ENCODE data around the gene MIB1. TPM values are rescaled to one million over a fixed set of nuclear protein-coding genes. Genes with fewer than 3 reads are reported as not detected.

The MIB1 gene
- total RNA-seq, 1 experiment from 2014 or later = 48.8 TPM

DNA sequence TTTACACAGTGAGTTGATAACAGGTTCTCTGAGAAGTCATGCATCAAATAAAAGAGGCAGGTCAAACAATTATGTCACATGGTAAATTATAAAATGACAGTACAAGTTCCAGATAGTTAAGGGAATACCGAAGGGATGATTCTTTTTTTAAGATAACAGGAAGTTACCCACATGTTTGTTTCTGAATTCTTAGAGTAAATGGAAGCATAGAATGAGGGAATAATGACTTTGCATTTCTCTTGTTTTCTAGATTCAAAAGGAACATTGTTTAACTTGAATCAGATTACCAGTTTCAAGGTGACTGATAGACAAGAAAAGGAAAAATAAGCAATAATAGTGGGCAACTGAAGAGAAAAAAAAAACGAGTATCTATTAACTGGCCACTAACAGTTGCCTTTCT, 124.5 kb downstream of the MIB1 start:
- Histone ChIP-seq H3K23me2 (ENCODE audit: insufficient read length, low read depth, low read length, poor library complexity, severe bottlenecking) (no peaks in the 10 kb centered on the region), H2BK5ac (ENCODE audit: insufficient read length, low read length) (no peak overlapping the region), H3K14ac (ENCODE audit: insufficient read depth, low read length) (no peak overlapping the region), H3K79me1 (ENCODE audit: insufficient read depth, low read depth, low read length, poor library complexity, severe bottlenecking) (no peaks in the 10 kb centered on the region), H3T11ph (ENCODE audit: low read length) (no peak overlapping the region), H3K27me3 (ENCODE audit: insufficient read depth, low read length) (no peaks in the 10 kb centered on the region), H4K20me1 (ENCODE audit: control insufficient read depth, insufficient read depth, insufficient read length) (no peaks in the 10 kb centered on the region), H3K4ac (ENCODE audit: low read depth, low read length) (no peak overlapping the region), H3K4me1 (ENCODE audit: insufficient read depth, low read length) (no peaks in the 10 kb centered on the region), H4K5ac (ENCODE audit: insufficient read length, low read depth, low read length) (no peak overlapping the region), H3K79me2 (ENCODE audit: insufficient read depth, low read length) (no peaks in the 10 kb centered on the region), H3K9ac (ENCODE audit: extremely low read depth, insufficient read length, low read length) (no peak overlapping the region), H4K8ac (replicated peaks; ENCODE audit: insufficient read length, low read depth, low read length) (no peak overlapping the region), H2AK5ac (ENCODE audit: insufficient read length, low read length) (no peak overlapping the region), H2BK15ac (ENCODE audit: low read depth, low read length) (no peak overlapping the region), H3K56ac (ENCODE audit: insufficient read length, low read depth, low read length) (no peak overlapping the region), H3K23ac (ENCODE audit: insufficient read length, low read depth, low read length) (no peak overlapping the region), H3K4me2 (ENCODE audit: insufficient read depth, insufficient read length, low read length) (no peak overlapping the region), H2BK120ac (ENCODE audit: low read depth, low read length, poor library complexity, severe bottlenecking) (no peak overlapping the region), H2BK12ac (ENCODE audit: insufficient read length, low read depth, low read length) (no peak overlapping the region), H3K18ac (ENCODE audit: insufficient read length, low read depth, low read length) (no peak overlapping the region), H2AFZ (ENCODE audit: low read length) (no peak overlapping the region), H3K9me3 (ENCODE audit: control insufficient read depth, low read depth, low read length) (no peaks in the 10 kb centered on the region), H3K27ac (ENCODE audit: insufficient read length, low read depth, low read length) (no peak overlapping the region), H4K91ac (ENCODE audit: insufficient read length, low read depth, low read length) (no peak overlapping the region), H2BK20ac (ENCODE audit: low read depth, low read length, poor library complexity, severe bottlenecking) (no peak overlapping the region)
- DNase-seq = no peak
- Mint-ChIP-seq H3K9me3 (no peaks in the 10 kb centered on the region), H3K27me3 (ENCODE audit: low read depth) (no peaks in the 10 kb centered on the region), H3K4me1 (no peaks in the 10 kb centered on the region), H3K27ac (peak overlapping the region in 2 of 3 experiments; percentile 16 to 54; a peak in 1 of 7 replicates), H3K4me3 (no peak overlapping the region), H3K36me3 (ENCODE audit: insufficient read depth in 1 of 3, low read depth in 3 of 3) (peaks cover 10 to 45% (median 42%) of the 10 kb centered on the region in 3 experiments; a peak in 6 of 7 replicates)
- TF ChIP-seq, protein P1, sequence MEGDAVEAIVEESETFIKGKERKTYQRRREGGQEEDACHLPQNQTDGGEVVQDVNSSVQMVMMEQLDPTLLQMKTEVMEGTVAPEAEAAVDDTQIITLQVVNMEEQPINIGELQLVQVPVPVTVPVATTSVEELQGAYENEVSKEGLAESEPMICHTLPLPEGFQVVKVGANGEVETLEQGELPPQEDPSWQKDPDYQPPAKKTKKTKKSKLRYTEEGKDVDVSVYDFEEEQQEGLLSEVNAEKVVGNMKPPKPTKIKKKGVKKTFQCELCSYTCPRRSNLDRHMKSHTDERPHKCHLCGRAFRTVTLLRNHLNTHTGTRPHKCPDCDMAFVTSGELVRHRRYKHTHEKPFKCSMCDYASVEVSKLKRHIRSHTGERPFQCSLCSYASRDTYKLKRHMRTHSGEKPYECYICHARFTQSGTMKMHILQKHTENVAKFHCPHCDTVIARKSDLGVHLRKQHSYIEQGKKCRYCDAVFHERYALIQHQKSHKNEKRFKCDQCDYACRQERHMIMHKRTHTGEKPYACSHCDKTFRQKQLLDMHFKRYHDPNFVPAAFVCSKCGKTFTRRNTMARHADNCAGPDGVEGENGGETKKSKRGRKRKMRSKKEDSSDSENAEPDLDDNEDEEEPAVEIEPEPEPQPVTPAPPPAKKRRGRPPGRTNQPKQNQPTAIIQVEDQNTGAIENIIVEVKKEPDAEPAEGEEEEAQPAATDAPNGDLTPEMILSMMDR (conservative IDR thresholded peaks at IDR 0.05) = no peak
- WGBS (ENCODE audit: extremely low coverage, insufficient read length, low lambda C conversion rate) = no CpG with 5 or more reads among the region's 2 CpGs

All from H9 (cell line).